Fibroblast of gingiva (primary cell): Measurements from ENCODE around the gene SLC44A5.
"Not testable (repeated sequence)": the region's sequence is repeated elsewhere in the genome, so short reads cannot be mapped to it uniquely, and the experiment has no call there.

ENCODE experiments used
- DNase-seq: peaks from one replicate; pipeline ENCODE4 v3.0.0-alpha.2; 2011; ENCODE audit warnings: low read depth

SLC44A5 gene

DNA sequence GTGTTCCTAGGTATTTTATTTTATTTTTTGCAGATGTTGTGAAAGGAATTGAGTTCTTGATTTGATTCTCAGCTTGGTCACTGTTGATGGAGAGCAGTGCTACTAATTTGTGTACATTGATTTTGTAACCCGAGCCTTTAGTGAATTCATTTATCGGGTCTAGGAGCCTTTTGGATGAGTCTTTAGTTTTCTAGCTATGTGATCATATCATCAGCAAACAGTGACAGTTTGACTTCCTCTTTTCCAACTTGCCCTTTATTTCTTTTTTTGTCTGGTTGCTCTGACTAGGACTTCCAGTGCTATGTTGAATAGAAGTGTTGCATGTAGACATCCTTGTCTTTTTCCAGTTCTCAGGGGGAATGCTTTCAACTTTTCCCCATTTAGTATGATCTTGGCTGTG, 337.8 kb downstream of the SLC44A5 start:
- no peak for DNase-seq

DNA sequence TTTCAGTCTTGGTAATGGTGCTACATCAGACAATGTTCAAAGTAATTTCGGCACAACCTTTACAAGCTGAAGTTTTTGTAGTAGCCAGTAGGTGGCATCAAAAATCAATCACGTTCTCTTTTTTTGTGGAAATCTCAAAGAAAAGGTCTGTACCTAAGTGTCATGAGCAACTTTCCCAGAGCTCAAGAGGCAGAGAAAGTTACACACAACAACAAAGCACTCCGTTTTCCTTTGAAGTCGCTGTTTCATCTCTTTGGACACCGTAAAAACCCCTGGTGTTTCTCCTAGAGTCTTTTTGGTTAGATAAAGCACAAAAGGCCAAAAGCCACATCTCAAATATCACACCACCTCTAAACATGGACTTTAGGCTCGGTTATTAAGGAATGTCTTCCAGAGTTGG, 345.1 kb downstream of the SLC44A5 start:
- peak; percentile 26 for DNase-seq

DNA sequence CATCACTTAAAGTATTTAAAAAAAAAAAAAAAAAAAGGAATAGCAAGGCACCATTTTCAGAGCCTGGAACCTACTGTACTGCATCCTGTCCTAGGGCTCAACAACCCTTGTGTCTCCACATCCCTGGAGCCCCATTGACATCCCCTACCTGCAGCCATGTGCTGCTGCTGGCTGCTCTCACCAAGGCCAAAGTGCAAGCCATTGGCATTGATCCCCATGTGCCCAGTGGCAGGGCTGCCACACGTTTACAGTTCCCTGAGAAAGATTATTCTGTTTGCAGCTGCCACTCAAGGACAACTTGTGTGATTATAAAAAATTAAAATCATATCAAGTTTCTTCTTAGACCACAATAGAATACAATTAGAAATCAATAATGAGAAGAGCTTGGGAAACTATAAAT, 346.8 kb downstream of the SLC44A5 start:
- DNase-seq = no peak

DNA sequence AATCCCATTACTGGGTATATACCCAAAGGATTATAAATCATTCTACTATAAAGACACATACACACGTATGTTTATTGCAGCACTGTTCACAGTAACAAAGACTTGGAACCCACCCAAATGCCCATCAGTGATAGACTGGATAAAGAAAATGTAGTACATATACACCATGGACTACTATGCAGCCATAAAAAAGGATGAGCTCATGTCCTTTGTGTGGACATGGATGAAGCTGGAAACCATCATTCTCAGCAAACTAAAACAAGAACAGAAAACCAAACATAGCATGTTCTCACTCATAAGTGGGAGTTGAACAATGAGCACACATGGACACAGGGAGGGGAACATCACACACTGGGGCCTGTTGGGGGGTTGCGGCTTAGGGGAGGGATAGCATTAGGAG, 347.3 kb downstream of the SLC44A5 start:
- not testable (repeated sequence) for DNase-seq

DNA sequence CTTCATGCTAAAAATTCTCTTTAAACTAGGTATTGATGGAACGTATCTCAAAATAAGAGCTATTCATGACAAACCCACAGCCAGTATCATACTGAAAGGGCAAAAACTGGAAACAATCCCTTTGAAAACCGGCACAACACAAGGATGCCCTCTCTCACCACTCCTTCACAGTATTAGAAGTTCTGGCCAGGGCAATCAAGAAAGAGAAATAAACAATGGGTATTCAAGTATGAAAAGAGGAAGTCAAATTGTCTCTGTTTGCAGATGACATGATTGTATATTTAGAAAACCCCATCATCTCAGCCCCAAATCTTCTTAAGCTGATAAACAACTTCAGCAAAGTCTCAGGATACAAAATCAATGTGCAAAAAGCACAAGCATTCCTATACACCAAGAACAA, 349.0 kb downstream of the SLC44A5 start:
- not testable (repeated sequence) for DNase-seq

DNA sequence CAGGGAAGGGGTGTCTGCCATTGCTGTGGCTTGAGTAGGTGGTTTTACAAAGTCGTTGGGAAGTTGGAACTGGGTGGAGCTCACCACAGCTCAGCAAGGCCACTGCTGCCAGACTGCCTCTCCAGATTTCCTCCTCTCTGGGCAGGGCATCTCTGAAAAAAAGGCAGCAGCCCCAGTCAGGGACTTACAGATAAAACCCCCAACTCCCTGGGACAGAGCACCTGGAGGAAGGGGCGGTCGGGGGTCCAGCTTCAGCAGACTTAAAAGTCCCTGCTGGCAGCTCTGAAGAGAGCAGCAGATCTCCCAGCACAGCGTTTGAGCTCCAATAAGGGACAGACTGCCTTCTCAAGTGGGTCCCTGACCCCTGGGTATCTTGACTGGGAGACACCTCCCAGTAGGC, 352.6 kb downstream of the SLC44A5 start:
- no peak for DNase-seq

DNA sequence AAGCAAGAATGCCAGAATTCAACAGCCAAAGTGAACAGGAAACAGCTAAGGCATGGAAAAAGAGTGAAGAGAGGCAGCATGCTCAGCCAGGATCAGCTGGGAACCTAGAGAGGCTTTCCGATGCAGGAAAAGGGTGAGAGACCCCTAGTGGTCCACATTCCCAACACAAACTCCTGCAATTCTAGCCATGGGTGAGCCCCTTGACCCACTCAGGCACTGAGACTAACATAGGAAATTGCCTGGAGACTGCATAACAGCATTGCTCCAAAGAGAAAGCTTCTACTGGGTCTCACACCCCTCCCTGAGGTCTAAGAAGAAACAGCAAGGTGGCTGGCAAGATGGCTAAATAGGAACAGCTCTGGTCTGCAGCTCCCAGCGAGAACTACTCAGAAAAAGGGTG, 353.5 kb downstream of the SLC44A5 start:
- no peak for DNase-seq

DNA sequence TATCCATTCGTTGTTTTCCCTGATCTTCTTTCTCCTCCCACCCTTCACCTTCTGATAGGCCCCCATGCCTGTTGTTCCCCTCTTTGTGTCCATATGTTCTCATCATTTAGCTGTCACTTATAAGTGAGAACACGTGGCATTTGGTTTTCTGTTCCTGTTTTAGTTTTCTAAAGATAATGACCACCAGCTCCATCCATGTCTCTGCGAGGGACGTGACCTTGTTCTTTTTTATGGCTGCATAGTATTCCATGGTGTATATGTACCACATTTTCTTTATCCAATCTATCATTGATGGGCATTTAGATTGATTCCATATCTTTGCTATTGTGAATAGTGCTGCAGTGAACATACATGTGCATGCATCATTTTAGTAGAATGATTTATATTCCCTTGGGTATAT, 360.8 kb downstream of the SLC44A5 start:
- DNase-seq = not testable (repeated sequence)

DNA sequence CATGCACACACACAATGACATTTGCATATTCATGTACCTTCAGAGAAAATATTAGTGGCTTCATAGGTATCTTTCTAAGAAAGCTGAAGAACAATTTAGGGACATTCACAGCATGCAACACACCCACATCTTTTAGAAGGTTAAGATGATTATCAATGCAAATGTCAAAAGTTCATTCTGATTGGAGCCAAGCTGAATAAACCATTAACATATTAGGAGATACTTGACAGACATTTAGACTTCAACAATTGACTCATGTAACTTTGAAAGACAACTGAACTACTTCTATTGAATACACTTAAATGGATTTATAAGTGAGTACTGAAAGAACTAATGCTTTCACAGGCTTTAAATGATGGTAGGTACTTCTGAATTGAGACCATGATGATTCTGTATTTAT, 365.7 kb downstream of the SLC44A5 start:
- DNase-seq = no peak

DNA sequence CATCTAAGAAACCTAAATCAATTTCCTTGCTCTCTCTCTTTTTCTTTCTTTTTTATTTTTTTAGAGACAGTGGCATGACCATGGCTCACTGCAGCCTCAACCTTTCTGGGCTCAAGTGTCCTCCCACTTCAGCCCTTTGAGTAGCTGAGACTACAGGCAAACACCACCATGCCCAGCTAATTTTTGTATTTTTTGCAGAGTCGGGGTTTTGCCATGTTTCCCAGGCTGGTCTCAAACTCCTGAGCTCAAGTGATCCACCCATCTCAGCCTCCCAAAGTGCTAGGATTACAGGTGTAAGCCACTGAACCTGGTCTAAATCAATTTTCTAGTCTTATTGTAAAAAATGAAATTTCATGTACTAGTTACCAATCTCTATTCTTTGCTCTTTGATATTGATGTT, 367.8 kb downstream of the SLC44A5 start:
- DNase-seq = no peak

DNA sequence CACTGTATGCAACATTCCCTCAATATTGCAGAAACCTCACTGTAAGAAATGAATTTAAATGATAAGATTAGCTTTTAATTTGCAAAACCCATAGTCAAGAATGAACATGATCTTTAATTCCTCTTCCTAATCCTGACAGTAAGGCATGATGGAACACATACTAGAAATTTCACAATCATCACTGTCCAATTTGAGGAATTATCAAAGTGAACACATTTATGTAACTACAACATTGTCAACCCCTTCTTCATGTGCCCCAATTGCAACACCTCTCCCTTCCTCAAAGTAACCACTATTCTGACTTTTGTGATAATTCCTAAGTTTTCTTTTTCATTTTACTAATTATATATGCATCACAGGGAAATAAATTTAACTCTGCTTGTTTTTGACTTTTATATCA, 373.6 kb downstream of the SLC44A5 start:
- no peak for DNase-seq

DNA sequence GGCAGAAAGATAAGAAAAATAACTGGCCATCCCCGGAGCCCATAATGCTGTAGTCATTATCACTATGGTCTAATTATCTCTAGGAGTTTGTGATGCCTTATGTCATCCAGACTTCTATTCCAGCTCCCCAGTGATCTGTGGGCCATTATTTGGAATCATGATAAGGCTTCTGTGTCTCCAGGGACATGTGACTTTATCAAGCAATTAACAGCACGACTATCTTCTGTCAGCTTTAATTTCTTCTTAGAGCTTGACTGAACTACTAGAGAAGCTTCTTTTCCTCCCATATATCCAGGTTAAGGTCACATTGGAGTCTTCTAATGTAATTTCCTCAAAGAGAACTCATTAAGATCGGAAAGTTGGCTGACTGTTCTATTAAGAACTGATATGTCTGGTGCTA, 376.4 kb downstream of the SLC44A5 start:
- DNase-seq = no peak

DNA sequence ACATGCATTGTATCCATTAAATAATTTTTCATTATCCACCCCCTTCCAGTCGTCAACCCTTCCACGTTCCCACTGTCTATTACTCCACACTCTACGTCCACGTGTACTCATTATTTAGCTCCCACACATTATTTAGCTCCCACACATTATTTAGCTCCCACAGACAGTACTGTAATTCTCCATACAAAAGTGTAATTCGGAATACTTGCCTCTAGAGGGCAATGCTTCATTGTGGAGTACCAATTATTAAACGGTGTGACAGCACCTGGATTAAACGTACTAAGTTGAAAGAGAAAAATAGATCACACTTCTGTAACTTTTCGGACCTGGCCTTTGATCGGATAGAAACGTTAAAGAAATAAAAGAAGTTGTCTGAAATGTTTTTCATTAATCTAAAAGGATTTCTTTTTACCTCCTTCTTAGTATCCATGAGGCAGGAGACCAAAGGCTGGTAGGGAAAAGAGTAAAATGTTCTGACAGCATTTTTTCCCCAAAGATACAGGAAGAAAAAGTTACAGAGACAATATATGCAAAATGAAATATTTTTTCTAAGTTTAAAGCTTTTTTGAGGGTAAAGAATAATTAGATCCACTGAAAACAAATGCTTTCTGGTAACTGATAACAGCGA, 377.5 kb downstream of the SLC44A5 start:
- DNase-seq = peak; percentile 5

DNA sequence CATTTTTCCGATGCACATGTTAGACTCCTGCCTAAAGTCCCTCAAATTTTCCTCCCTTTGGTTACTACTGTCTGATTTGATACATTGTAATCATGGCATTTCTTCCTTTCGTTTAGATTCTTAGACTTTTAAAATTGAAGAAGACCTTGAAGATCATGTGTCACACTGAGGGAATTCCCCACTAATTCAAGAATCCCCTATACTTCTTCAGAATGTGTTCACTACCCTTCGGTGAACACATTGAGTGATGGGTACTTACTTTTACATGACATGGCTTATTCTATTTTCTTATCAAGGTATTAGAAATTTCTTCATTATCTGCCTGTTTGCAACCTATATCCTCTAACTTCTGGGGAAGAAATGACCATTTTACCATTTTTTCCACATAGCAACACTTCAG, 390.8 kb downstream of the SLC44A5 start:
- DNase-seq = no peak

DNA sequence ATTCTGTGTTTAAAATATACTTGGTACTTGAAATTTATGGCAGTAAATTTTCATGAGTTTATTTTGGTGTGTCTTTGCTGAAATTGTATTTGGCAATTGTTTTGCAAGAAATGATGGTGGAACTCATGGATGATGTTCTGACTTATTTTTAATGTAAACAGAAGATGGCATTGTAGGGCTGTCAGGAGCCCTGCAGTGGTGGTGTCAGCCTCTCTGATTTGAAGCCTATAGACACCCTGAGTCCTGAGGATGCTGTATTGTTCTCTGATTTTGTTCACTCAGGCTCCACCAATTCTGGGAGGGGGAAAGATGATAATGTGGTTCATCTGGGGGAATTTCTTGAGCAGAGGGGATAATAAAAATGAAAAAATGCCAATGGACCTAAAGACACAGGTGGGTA, 396.9 kb downstream of the SLC44A5 start:
- no peak for DNase-seq

DNA sequence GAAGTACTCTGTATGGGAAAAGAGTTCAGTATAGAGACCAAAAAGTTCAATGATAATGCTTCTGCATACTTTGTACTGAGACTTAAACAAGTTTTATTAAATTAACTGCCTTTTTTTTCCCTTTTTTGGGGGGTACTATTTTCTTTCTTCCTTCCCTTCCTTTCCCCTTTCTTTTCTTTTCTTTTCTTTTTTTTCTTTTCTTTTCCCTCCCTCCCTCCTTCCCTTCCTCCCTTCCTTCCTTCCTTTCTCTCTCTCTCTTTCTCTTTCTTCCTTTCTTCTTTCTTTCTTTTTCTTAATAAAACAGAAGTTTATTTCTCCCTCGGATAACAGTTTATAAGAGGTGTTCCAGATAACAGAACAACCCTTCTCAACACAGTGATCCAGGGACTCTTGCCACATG, 399.3 kb downstream of the SLC44A5 start:
- no peak for DNase-seq

DNA sequence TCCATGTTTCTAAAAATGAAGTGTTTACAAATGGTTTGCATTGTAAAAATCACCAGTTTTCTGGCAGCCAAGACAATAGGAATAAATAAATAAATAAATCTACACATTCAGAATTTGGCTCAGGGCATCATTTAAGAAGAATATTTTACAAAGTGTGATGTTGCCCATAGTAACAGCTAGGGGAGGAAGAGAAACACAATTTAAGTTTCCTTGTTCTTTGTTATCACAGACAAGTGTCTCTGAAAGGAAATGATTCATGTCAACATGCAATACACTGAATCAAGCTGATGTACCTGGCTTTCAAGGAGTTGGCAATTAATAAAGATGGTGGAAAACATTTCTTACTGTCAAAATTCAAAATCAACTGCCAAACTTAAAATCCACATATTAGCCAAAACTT, 402.1 kb downstream of the SLC44A5 start:
- no peak for DNase-seq

DNA sequence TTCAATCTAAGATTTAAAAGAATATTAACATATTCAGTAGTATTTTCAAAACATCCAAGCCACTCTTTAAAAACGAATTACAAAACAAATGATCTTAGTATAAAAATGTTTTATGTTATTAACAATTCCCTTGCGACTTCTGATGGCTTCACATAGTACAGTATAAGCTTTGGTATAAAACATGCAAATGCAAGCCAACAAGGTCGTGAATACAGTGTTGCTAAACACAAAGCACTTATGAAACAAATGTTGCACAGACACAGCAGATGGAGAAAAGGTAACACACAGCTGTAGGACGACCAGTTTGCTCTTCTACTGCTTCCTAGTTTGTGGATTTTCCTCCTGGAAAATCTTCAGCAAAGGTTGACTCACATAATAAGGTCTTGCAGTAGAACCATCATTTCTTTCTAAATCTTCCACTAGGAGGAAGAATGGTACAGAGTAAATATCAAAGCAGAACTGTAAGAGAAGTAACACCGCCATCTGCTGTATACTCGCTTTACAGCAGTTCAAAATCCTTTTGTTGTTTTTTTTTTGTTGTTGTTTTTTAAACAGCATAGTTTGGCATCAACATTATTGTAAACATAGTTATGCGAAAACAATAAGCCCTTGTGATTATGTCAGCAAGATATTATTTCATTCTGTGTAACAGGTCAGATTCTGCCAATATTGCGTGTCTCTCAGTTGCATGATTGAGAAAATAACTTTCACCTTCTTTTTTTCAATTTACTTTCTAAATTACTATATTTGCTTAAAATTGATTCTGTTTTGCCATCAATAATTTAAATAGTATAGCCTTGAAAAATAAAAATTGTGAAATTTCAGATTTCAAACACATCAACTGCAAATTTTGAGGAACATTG, 407.3 kb downstream of the SLC44A5 start:
- peak; percentile 90 for DNase-seq

DNA sequence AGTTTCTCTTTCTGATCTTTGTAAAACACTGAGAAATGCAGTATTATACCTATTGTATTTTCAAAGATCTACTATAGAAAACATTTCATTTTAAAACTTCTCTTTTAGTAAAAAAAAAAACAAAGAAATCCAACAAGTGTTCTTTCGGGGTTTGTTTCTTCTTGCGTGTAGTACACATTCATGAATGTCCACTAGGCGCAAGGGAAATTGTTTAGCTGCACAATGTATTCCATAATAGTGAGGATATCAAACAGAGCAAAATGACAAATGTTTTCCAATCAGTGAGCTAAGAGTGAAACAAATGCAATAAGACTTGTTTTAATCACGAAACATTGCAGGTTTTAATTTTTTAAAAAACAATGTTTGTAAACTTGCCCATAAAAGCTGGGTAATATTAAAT, 408.2 kb downstream of the SLC44A5 start:
- DNase-seq = peak; percentile 64

DNA sequence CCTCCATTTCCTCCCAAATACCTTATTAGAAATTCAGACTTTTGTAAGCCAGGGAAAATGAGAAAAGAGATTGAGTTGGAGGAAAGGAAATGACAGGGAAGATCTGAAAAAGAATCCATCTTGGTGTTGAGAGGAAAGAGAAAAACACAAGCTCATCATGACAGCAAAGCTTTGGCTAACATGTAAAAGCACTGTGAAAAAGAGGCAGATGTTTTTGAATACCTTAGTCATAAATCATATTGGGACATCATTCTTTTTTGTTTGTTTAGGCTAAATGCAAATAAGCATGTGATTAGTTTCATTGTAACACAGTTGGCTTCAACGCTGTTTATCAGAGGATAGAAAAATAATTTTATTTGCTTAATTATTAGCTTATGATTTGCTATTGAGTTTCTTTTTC, 412.2 kb downstream of the SLC44A5 start:
- DNase-seq = peak; percentile 87

DNA sequence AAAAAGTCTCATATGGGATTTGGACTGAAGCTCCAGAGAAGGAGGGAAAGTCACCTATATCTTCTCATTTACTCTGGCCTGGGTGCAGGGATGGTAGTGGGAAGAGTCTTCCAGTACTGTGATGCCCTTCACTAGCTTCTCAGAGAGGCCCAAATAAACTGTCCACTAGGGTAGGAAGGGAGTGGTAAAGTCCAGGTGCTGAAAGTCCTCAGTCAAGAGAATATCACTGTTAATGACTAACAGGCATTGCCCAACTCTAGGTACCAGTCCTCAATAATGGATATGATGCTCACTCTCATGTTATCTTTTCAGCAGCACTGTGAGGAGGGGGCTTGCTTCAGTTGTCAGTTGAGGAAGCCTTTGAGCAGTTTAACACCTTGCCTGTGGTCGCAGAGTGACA, 412.8 kb downstream of the SLC44A5 start:
- no peak for DNase-seq

DNA sequence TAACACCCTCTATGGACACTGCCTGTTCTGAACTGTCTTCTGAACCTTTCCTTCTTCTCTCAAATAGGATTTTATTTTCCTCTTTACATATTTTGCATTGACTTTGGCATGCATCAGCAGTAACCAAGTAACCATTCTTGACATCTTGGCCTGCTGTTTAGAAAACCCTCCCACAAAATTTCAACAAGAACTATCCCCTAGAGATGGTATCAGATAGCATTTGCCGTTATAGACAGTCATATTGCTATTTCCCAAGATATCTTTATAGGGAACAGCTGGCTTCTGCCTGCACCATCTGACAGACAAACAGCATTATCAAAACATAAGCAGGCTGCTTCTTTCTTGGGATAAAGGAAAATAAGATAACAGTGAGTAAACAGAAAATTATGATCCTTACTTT, 422.0 kb downstream of the SLC44A5 start:
- peak; percentile 94 for DNase-seq

DNA sequence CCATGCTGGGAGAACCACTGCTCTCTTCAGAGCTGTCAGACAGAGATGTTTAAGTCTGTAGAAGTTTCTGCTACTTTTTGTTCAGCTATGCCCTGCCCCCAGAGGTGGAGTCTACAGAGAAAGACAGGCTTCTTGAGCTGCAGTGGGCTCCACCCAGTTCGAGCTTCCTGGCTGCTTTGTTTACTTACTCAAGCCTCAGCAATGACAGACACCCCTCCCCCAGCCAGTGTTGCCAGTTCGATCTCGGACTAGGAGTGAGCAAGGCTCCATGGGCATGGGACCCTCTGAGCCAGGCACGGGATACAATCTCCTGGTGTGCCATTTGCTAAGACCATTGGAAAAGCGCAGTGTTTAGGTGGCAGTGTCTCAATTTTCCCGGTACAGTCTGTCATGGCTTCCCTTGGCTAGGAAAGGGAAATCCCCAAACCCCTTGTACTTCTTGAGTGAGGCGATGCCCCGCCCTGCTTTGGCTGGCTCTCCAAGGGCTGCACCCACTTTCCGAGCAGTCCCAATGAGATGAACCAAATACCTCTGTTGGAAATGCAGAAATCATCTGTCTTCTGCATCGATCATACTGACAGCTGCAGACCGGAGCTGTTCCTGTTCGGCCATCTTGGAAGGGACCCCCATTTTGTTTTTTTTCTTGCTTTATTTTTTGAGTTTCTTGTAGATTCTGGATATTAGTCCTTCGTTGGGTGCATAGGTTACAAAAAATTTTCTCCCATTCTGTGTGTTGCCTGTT, 429.5 kb downstream of the SLC44A5 start:
- DNase-seq = not testable (repeated sequence)
